Nephron progenitor cell (in vitro differentiated cells): ENCODE measurements around the gene SEC23B.
A peak's percentile ranks its signal among the peaks of the same experiment; 100 is the strongest.

ENCODE experiments used
- DNase-seq: peaks from one replicate; pipeline ENCODE4 v3.0.0; 2021
- H3K27ac Mint-ChIP-seq: 2 replicates; pipeline ENCODE4 v1.8.0; 2021; ENCODE audit warnings: mild to moderate bottlenecking, moderate library complexity, mixed read lengths
- H3K27me3 Mint-ChIP-seq: 2 replicates; pipeline ENCODE4 v1.8.0; 2021; ENCODE audit warnings: mild to moderate bottlenecking, low read depth, mixed read lengths; ENCODE audit not compliant: poor library complexity
- H3K36me3 Mint-ChIP-seq: 2 replicates; pipeline ENCODE4 v1.8.0; 2021; ENCODE audit warnings: low read depth, mixed read lengths
- H3K4me1 Mint-ChIP-seq: 2 replicates; pipeline ENCODE4 v1.8.0; 2021; ENCODE audit warnings: mixed read lengths
- H3K4me3 Mint-ChIP-seq: 2 replicates; pipeline ENCODE4 v1.8.0; 2021; ENCODE audit warnings: mild to moderate bottlenecking, moderate library complexity, mixed read lengths
- H3K9me3 Mint-ChIP-seq: 2 replicates; pipeline ENCODE4 v1.8.0; 2021; ENCODE audit warnings: mild to moderate bottlenecking, moderate library complexity, mixed read lengths
- TF ChIP-seq, protein P1 (sequence below): fragments of 200-600 bp; sonication (generic); IDR thresholded peaks from 2 replicates; pipeline ENCODE4 v1.5.0; 2021; ENCODE audit warnings: antibody characterized with exemption

Gene SEC23B

GRCh38 chr20:18587665-18588573 is 80.2 kb downstream of the SEC23B start, which contains the start of gene DTD1:
Gene DTD1 (plus strand): TSS chr20:18588054. CDS start chr20:18588073, 19 bp downstream.
- H3K4me3 Mint-ChIP-seq, result peak within 1 kb of the TSS; percentile 89
- H3K36me3 Mint-ChIP-seq, result no peaks in the 10 kb centered on the region
- H3K4me1 Mint-ChIP-seq, result peaks cover 30% of the 10 kb centered on the region
- H3K9me3 Mint-ChIP-seq, result peaks cover 3% of the 10 kb centered on the region
- TF ChIP-seq, protein P1, sequence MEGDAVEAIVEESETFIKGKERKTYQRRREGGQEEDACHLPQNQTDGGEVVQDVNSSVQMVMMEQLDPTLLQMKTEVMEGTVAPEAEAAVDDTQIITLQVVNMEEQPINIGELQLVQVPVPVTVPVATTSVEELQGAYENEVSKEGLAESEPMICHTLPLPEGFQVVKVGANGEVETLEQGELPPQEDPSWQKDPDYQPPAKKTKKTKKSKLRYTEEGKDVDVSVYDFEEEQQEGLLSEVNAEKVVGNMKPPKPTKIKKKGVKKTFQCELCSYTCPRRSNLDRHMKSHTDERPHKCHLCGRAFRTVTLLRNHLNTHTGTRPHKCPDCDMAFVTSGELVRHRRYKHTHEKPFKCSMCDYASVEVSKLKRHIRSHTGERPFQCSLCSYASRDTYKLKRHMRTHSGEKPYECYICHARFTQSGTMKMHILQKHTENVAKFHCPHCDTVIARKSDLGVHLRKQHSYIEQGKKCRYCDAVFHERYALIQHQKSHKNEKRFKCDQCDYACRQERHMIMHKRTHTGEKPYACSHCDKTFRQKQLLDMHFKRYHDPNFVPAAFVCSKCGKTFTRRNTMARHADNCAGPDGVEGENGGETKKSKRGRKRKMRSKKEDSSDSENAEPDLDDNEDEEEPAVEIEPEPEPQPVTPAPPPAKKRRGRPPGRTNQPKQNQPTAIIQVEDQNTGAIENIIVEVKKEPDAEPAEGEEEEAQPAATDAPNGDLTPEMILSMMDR, result peak; percentile 53
- H3K27ac Mint-ChIP-seq, result no peak within 1 kb of the TSS
- peak; percentile 91 for DNase-seq
- H3K27me3 Mint-ChIP-seq, result no peaks in the 10 kb centered on the region

GRCh38 chr20:18588574-18588933 is 80.8 kb downstream of the SEC23B start:
- peak overlapping the region; percentile 89 for H3K4me3 Mint-ChIP-seq
- H3K36me3 Mint-ChIP-seq, result peaks cover under 1% of the 10 kb centered on the region
- peaks cover 3% of the 10 kb centered on the region for H3K9me3 Mint-ChIP-seq
- H3K27ac Mint-ChIP-seq, result no peak overlapping the region
- DNase-seq, result peak; percentile 28
- peaks cover 30% of the 10 kb centered on the region for H3K4me1 Mint-ChIP-seq
- no peaks in the 10 kb centered on the region for H3K27me3 Mint-ChIP-seq
- TF ChIP-seq, protein P1, result no peak

DNA sequence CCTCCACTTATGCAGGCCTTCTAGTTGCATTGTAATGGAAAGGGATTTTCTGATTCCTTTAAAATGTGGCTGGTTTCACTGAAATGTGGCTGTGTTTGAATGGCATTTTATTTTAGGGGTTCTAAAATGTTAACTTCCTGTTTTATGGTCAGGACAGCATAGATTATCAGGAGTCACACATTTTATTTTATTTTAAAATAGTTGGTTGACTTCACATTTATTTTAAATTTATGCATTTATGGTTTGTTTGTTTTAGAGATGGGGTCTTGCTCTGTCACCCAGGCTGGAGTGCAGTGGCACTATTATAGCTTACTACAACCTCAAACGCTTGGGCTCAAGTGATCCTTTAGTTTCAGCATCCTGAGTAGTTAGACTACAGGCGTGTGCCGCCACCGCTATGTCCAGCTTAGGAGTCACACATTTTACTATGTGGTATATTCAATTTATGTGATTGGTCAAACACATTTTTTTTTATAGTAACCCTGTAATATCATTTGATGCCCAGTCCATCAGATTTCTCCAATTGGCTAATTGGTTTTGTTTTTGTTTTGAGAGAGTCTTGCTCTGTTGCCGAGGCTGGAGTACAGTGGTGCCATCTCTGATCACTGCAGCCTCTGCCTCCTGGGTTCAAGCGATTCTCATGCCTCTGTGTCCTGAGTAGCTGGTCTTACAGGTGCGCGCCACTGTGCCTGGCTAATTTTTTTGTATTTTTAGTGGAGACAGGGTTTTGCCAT is 82.4 kb downstream of the SEC23B start:
- TF ChIP-seq, protein P1, result no peak
- H3K4me3 Mint-ChIP-seq, result peak overlapping the region; percentile 89
- DNase-seq, result no peak
- H3K27me3 Mint-ChIP-seq, result no peaks in the 10 kb centered on the region
- peaks cover 3% of the 10 kb centered on the region for H3K9me3 Mint-ChIP-seq
- H3K27ac Mint-ChIP-seq, result no peak overlapping the region
- H3K36me3 Mint-ChIP-seq, result peaks cover 9% of the 10 kb centered on the region
- peaks cover 30% of the 10 kb centered on the region for H3K4me1 Mint-ChIP-seq

GRCh38 chr20:18596270-18596669 is 88.5 kb downstream of the SEC23B start:
- H3K27me3 Mint-ChIP-seq, result peaks cover 2% of the 10 kb centered on the region

DNA sequence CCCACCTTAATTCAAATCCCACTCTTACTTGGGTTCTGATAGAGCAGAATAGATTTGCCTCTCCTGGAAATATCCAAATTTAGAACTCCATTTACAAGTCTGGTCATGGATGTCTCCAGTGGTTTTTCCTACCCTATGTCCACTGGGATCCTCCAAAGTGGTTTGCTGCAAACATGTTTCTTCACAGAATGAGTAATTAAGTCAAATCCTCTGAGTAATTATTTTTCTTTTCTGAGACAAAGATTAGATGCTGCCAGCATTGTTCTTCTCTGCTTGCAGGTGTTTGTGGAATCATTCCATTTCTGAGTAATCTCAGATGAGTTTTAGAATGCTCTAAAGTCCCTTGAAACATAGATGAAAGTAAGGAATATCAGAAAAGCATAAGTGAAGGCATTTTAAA is 102.0 kb downstream of the SEC23B start:
- TF ChIP-seq, protein P1, result no peak
- no peaks in the 10 kb centered on the region for H3K4me1 Mint-ChIP-seq
- peaks cover 5% of the 10 kb centered on the region for H3K9me3 Mint-ChIP-seq
- H3K4me3 Mint-ChIP-seq, result no peak overlapping the region
- H3K36me3 Mint-ChIP-seq, result peaks cover 32% of the 10 kb centered on the region
- peaks cover 3% of the 10 kb centered on the region for H3K27me3 Mint-ChIP-seq
- no peak for DNase-seq
- H3K27ac Mint-ChIP-seq, result no peak overlapping the region

More at GRCh38 chr20:18596270-18596669, 88.5 kb downstream of the SEC23B start:
- Mint-ChIP-seq H3K27ac (no peak overlapping the region), H3K4me1 (no peaks in the 10 kb centered on the region), H3K9me3 (peaks cover 20% of the 10 kb centered on the region), H3K36me3 (peaks cover 61% of the 10 kb centered on the region), H3K4me3 (no peak overlapping the region)
- TF ChIP-seq, protein P1, result no peak
- no peak for DNase-seq
